ENCODE measurements around the gene MYO18B.

DNA sequence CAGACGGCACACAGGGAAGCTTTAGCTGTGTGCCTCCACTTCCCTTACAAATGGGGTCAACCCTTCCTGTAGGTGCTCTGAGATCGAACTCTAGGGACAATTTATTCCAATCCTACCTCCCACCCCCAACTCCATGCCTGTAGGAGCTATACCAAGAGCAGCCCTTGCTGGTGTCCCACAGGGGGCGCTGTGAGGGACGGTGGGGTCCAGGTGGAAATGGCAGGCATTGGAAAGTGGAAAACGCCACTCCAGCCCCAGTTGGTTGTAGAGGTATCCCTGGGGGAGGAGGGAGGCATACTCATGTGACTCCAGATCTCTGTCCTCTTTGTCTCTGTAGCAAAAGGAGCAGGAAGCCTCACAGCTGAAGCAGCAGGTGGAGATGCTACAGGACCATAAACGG lies 161.3 kb downstream of the MYO18B start:
- TF ChIP-seq TAF1 (IDR thresholded peaks at IDR 0.05; ENCODE audit: borderline replicate concordance, insufficient read depth, low read length) = no peak
- no peak for TF ChIP-seq SIN3A (IDR thresholded peaks at IDR 0.05; ENCODE audit: borderline replicate concordance, insufficient read depth, low read length)

All from PFSK-1 (cell line).